ENCODE data around the gene SETD6.

DNA sequence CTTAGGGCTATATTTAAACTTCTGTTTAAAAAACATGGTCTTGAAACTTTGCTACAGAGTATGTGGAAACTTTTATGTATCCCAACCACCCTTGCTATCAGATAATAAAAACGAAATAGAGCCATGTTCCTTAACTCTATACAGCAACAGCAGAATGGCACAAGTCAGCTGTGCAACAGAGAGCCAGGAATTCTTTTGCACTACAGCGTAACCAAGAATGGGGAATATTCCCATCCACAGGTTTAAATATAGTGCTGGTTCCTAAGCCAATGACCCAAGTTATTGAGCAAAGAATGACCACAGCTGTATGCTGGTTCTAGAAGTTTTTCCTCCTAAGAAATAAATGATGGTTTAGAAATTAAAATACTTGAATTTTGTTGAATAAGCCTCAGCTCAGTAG, 33.1 kb downstream of the SETD6 start:
- TF ChIP-seq POLR2AphosphoS5 (IDR thresholded peaks at IDR 0.05) = no peak
- no peak for TF ChIP-seq POLR2A (IDR thresholded peaks at IDR 0.05)

Measured in transverse colon (tissue), 3 donors.